GM19438 (cell line): Measurements from ENCODE around the gene ATOH8.

Experiments
- ATAC-seq: cut with Tn5 transposase; IDR thresholded peaks from one replicate; pipeline ENCODE4 v1.9.1; 2021; ENCODE audit warnings: low read depth; ENCODE audit not compliant: unreplicated experiment

Gene ATOH8

GRCh38 chr2:85718009-85718391 lies 35.8 kb upstream of the ATOH8 start:
- ATAC-seq: no peak

- no peak for ATAC-seq
These were observed 34.8 kb upstream of the ATOH8 start for GRCh38 chr2:85718885-85719492.

GRCh38 chr2:85719609-85720240 lies 34.1 kb upstream of the ATOH8 start:
- no peak for ATAC-seq

GRCh38 chr2:85720533-85720932 lies 33.3 kb upstream of the ATOH8 start:
- ATAC-seq: no peak

GRCh38 chr2:85721641-85722040 lies 32.1 kb upstream of the ATOH8 start:
- no peak for ATAC-seq

GRCh38 chr2:85722519-85722918 lies 31.3 kb upstream of the ATOH8 start:
- ATAC-seq: no peak

GRCh38 chr2:85723707-85724360 lies 30.0 kb upstream of the ATOH8 start:
- ATAC-seq: no peak

GRCh38 chr2:85724731-85725181 lies 29.0 kb upstream of the ATOH8 start:
- no peak for ATAC-seq

GRCh38 chr2:85725451-85725850 lies 28.3 kb upstream of the ATOH8 start:
- ATAC-seq: no peak

- no peak for ATAC-seq
These were observed 26.0 kb upstream of the ATOH8 start for GRCh38 chr2:85727798-85728197.

GRCh38 chr2:85728342-85728741 lies 25.4 kb upstream of the ATOH8 start:
- no peak for ATAC-seq

- ATAC-seq: no peak
These were observed 24.6 kb upstream of the ATOH8 start for GRCh38 chr2:85728883-85729824.

- ATAC-seq: no peak
These were observed 23.8 kb upstream of the ATOH8 start for GRCh38 chr2:85729825-85730510.

GRCh38 chr2:85730686-85731230 lies 23.0 kb upstream of the ATOH8 start:
- ATAC-seq: no peak

GRCh38 chr2:85731606-85732005 lies 22.2 kb upstream of the ATOH8 start:
- no peak for ATAC-seq

- ATAC-seq: no peak
These were observed 21.2 kb upstream of the ATOH8 start for GRCh38 chr2:85732467-85733120.

- ATAC-seq: no peak
These were observed 20.4 kb upstream of the ATOH8 start for GRCh38 chr2:85733121-85733960.

GRCh38 chr2:85734015-85734414 lies 19.8 kb upstream of the ATOH8 start:
- ATAC-seq: no peak
